Endothelial cell of umbilical vein (primary cell): ENCODE data around the gene CTIF.

Experiments used
- EZH2 ChIP-seq: IDR thresholded peaks from 2 replicates; pipeline ENCODE4 v1.6.1; 2012; ENCODE audit warnings: borderline replicate concordance, low read depth, mild to moderate bottlenecking, moderate library complexity, low read length, inconsistent platforms; ENCODE audit not compliant: severe bottlenecking
- JUN ChIP-seq: IDR thresholded peaks from 2 replicates; pipeline ENCODE4 v1.6.1; 2011; ENCODE audit warnings: borderline replicate concordance, low read depth; ENCODE audit not compliant: insufficient read length, insufficient read depth
- MYC ChIP-seq: IDR thresholded peaks from one replicate; pipeline ENCODE4 v1.6.1; 2011; ENCODE audit warnings: mild to moderate bottlenecking, low read depth, low read length
- TF ChIP-seq, protein P1 (sequence below), 2 donors: IDR thresholded peaks; 1 replicate in 1 of 2; 2 replicates in 1 of 2; pipeline ENCODE4 v1.5.1; 2011; ENCODE audit warnings: low read length in 2 of 2, mild to moderate bottlenecking in 2 of 2, moderate library complexity in 2 of 2, control low read depth in 1 of 2, inconsistent platforms in 1 of 2, low read depth in 1 of 2; ENCODE audit not compliant: insufficient read depth in 1 of 2; ENCODE audit errors: extremely low read depth in 1 of 2

DNA sequence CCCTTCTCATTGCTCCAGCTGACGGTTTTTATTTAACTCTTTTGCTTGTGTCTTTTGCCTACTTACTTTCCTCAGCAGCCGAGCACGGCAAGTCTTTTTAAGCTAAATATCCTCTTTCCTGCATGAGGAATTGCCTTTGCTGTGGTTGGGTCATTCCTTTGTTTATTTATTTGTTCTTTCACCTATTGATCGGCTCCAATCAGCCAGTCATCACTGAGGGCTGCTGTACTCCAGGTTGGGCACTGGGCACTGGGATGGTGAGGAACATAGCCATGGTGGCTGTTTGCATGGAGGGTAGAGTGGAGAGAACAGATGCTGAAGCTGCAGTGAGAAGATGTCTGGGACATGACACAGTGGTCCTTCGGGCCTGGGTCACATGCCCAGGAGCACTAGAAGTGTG, 105.2 kb downstream of the CTIF start:
- TF ChIP-seq JUN (no peak), MYC (no peak), EZH2 (no peak)
- TF ChIP-seq, protein P1, sequence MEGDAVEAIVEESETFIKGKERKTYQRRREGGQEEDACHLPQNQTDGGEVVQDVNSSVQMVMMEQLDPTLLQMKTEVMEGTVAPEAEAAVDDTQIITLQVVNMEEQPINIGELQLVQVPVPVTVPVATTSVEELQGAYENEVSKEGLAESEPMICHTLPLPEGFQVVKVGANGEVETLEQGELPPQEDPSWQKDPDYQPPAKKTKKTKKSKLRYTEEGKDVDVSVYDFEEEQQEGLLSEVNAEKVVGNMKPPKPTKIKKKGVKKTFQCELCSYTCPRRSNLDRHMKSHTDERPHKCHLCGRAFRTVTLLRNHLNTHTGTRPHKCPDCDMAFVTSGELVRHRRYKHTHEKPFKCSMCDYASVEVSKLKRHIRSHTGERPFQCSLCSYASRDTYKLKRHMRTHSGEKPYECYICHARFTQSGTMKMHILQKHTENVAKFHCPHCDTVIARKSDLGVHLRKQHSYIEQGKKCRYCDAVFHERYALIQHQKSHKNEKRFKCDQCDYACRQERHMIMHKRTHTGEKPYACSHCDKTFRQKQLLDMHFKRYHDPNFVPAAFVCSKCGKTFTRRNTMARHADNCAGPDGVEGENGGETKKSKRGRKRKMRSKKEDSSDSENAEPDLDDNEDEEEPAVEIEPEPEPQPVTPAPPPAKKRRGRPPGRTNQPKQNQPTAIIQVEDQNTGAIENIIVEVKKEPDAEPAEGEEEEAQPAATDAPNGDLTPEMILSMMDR (IDR thresholded peaks at IDR 0.05; ENCODE audit: extremely low read depth in 1 of 2, insufficient read depth in 1 of 2, low read depth in 1 of 2, low read length in 2 of 2), result no peak
